ENCODE results near the gene STIM2.

STIM2 gene

GRCh38 chr4:26864899-26865298 lies 4.3 kb downstream of the STIM2 start:
- FAIRE-seq (no peak), DNase-seq (ENCODE audit: extremely low spot score, insufficient read length, low read depth) (no peak)

- FAIRE-seq (no peak), DNase-seq (ENCODE audit: extremely low spot score, insufficient read length, low read depth) (no peak)
These were observed 5.6 kb downstream of the STIM2 start for GRCh38 chr4:26866203-26866602.

GRCh38 chr4:26866781-26867180 lies 6.1 kb downstream of the STIM2 start:
- DNase-seq (ENCODE audit: extremely low spot score, insufficient read length, low read depth) = no peak

GRCh38 chr4:26867914-26868684 lies 7.5 kb downstream of the STIM2 start:
- DNase-seq (ENCODE audit: extremely low spot score, insufficient read length, low read depth) (no peak), FAIRE-seq (no peak)

More at GRCh38 chr4:26866781-26867180, 6.1 kb downstream of the STIM2 start:
- FAIRE-seq = no peak

DNA sequence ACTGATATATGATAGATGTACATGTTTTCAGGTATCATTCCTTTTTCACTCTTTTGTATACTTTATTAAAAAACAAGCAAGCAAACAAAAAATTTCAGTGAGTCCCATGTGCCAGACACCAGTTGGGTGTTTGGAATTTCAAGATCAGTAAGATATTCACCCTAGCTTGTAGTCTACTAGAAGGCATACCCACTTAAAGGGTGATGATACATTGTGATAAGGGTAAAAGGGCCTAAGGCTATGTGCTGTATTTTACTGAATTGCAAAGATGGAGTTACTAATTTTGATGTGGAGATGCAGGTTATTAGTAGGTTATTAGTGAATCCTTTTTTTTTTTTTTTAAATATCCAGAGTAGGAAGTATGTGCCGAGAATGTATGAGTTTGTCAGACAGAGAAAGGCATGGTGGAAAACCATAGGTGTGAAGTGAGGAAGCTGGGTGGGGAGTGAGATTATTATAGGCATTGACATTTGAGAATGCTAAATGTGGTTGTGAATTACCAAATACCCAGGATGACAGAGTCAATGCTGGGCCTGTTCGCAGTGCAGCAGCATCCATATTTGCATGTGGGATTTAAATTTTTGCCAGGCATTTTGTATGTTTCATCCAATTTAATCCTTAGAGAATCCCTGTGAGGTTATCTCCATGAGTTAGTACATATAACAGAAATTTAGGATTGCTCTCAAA lies 10.1 kb downstream of the STIM2 start:
- DNase-seq (ENCODE audit: extremely low spot score, insufficient read length, low read depth) (no peak), FAIRE-seq (no peak)

DNA sequence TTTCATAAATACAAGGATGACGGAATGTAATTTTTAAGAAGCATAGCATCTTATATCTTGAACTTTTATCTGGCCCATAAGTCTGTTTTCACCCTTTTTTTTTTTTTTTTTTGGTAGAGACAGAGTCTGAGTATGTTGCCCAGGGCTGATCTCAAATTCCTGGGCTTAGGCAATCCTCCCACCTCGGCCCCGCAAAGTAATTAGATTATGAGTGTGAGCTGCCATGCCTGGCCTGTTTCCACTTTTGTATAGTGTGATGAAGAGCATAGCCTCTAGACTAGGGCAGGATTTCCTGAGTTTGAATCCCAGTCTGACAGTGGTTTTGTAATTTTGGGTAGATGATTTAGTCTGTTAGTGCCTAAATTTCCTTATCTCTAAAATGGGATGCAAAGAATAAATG lies 11.0 kb downstream of the STIM2 start:
- DNase-seq (ENCODE audit: extremely low spot score, insufficient read length, low read depth) = no peak
- peak; percentile 18 for FAIRE-seq

DNA sequence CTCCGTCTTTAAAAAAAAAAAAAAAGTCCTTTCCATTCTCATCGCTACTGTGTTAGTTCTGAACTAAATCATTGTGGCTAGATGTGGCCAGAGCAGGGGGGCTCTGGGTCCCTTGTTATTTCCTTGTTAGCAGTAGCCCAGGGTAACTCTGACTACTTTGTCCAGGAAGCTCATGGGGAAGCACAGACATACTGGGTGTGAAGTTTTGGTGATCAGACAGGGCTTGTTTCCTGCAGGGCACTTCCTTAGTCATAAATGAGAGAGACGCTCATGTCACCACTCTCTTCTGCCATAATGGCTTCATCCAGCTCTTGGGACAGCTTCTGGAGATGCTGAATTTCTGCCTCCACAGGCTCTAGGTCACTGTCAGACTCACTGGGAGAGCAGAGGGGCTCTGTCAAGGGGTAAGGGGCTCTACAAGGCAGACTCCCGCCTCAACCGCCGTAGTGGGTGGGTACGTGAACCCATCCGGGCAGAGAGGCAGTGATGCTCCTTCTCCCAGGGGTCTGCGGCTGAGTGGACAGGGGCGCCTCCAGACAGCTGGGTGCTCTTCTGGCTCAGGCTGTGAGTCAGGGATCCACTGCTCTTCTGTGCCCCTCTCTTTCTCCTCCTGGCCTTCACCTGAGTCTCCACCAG lies 12.9 kb downstream of the STIM2 start:
- DNase-seq (ENCODE audit: extremely low spot score, insufficient read length, low read depth) (no peak), FAIRE-seq (peak; percentile 89)

- no peak for DNase-seq (ENCODE audit: extremely low spot score, insufficient read length, low read depth)
- no peak for FAIRE-seq
These were observed 13.5 kb downstream of the STIM2 start for GRCh38 chr4:26874110-26874509.

DNA sequence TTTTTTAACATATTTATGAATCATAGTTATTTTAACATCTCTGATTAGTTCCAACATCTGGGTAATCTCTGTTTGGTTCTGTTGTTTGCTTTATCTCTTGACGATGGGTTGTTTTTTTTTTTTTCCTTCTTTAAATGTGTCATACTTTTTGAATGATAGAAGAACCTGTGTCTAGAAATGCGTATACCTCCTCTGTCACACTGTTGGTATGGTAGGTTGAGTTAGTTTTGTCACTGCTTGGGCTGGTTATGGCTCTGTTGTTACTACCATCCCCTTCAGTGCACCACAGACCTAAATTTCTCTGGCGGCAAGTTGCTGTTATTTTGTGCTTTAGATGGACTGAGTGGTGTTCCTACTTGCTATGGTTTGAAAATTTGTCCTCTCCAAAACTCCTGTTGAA lies 16.8 kb downstream of the STIM2 start:
- no peak for FAIRE-seq
- DNase-seq (ENCODE audit: extremely low spot score, insufficient read length, low read depth) = no peak

DNA sequence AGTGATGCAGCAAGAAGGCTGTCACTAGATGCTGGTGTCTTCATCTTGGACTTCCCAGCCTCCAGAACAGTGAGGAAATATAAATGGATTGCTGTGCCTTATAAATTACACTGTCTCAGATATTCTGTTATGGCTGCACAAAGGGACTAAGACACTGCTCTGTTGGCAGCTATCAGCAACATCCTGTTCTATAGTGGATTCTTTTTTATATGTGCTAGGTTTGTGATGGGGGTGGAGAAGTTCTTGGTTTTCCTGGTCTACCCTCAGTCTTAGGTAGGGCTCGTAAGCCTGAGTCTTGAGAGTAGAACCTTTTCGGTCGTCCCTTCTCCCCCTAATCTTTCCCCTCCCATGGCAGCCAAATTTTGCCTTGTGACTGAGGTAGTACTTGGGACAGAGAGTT lies 17.3 kb downstream of the STIM2 start:
- no peak for DNase-seq (ENCODE audit: extremely low spot score, insufficient read length, low read depth)
- no peak for FAIRE-seq

GRCh38 chr4:26878794-26879391 lies 18.3 kb downstream of the STIM2 start:
- FAIRE-seq (no peak), DNase-seq (ENCODE audit: extremely low spot score, insufficient read length, low read depth) (no peak)

- DNase-seq (ENCODE audit: extremely low spot score, insufficient read length, low read depth) (no peak), FAIRE-seq (no peak)
These were observed 19.2 kb downstream of the STIM2 start for GRCh38 chr4:26879805-26880204.

DNA sequence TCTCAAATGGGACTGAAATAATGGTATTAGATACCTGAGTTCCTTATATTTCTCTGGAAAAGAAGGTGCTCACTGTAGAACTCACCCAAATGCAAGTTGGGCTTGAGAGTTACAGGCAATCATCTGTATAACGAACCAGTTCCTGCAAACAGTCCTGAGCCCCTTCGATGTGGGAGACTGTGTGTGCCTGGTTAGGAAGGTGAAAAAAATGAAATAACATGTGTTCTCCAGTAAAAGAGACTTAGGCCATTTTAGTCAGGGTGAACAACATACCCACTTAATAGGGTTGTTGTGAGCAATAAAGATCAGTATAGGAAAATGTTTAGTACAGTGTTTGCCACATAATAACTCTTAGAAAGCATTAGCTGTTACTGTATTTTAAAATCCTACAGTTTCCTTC lies 23.4 kb downstream of the STIM2 start:
- FAIRE-seq (no peak), DNase-seq (ENCODE audit: extremely low spot score, insufficient read length, low read depth) (no peak)

DNA sequence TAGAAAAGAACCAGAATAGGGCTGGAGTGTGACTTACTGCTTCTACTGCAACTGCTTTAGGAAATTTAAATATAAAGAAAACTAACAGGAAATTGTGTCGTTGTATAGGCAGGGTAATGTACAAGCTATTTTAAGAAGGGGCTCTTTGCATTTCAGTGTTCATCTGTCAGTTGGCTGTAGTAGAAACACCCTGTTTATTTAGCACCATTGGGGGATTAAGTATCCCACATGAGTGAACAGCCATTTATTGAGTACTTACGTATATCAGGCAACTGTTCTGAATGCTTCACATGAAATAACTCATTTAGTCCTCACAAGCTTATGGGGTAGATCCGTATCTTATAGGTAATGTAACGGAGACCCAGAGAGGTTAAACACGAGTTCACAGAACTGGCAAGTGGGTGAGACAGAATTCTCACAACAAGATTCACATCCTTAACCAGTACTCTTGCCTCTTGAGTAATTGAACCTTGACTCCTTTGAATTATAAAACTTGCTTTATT lies 23.9 kb downstream of the STIM2 start:
- DNase-seq (ENCODE audit: extremely low spot score, insufficient read length, low read depth) = no peak
- FAIRE-seq = peak; percentile 72

- DNase-seq (ENCODE audit: extremely low spot score, insufficient read length, low read depth) (no peak), FAIRE-seq (peak; percentile 81)
These were observed 25.3 kb downstream of the STIM2 start for GRCh38 chr4:26885912-26886274.

- no peak for DNase-seq (ENCODE audit: extremely low spot score, insufficient read length, low read depth)
- FAIRE-seq = peak; percentile 60
These were observed 26.5 kb downstream of the STIM2 start for GRCh38 chr4:26887143-26887542.

DNA sequence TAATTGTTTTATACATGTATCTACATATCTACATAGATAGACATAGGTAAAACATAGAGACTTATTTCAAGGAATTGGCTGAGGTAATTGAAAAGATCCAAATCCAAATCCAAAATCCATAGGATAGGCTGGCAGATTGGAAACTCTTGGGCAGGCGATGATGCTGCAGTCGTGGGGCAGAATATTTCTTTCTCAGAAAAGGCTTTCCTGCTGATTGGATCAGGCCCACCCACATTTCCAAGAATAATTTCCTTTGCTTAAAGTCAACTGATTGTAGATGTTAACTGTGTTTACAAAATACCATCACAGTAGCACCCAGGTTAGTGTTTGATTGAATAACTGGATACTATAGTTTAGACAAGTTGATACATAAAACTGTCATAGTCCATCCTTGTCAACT lies 27.2 kb downstream of the STIM2 start:
- no peak for DNase-seq (ENCODE audit: extremely low spot score, insufficient read length, low read depth)
- no peak for FAIRE-seq

- no peak for FAIRE-seq
These were observed 28.7 kb downstream of the STIM2 start for GRCh38 chr4:26889356-26889755.

GRCh38 chr4:26891054-26891453 lies 30.4 kb downstream of the STIM2 start:
- FAIRE-seq = no peak
- DNase-seq (ENCODE audit: extremely low spot score, insufficient read length, low read depth) = no peak

More at GRCh38 chr4:26889356-26889755, 28.7 kb downstream of the STIM2 start:
- DNase-seq (ENCODE audit: extremely low spot score, insufficient read length, low read depth) = no peak

GRCh38 chr4:26891867-26892266 lies 31.2 kb downstream of the STIM2 start:
- FAIRE-seq (no peak), DNase-seq (ENCODE audit: extremely low spot score, insufficient read length, low read depth) (no peak)

All from GM18507 (cell line).